K562 (cell line): Measurements from ENCODE around the gene SKOR1. TPM values are rescaled to one million over a fixed set of nuclear protein-coding genes. Genes with fewer than 3 reads are reported as not detected.
A peak's percentile ranks its signal among the peaks of the same experiment; 100 is the strongest.

ENCODE experiments used
- ARHGAP35 ChIP-seq: fragments of 450-650 bp; IDR thresholded peaks from 2 replicates; pipeline ENCODE4 v1.6.1; 2018; ENCODE audit not compliant: partially characterized antibody
- ARID1B ChIP-seq: fragments of 450-650 bp; IDR thresholded peaks from 2 replicates; pipeline ENCODE4 v1.6.1; 2016; ENCODE audit warnings: antibody characterized with exemption, mild to moderate bottlenecking, inconsistent platforms
- BRF1 ChIP-seq: IDR thresholded peaks from 3 replicates; pipeline ENCODE4 v1.6.1; 2011; ENCODE audit warnings: borderline replicate concordance, mild to moderate bottlenecking; ENCODE audit not compliant: insufficient read length; ENCODE audit errors: extremely low read depth
- DDX20 ChIP-seq: fragments of 450-650 bp; IDR thresholded peaks from 2 replicates; pipeline ENCODE4 v1.6.1; 2016; ENCODE audit warnings: missing genetic modification characterization, low read depth, mild to moderate bottlenecking, missing compliant biosample characterization, moderate library complexity
- ELK1 ChIP-seq: sonication (generic); formaldehyde crosslinking; IDR thresholded peaks from 2 replicates; pipeline ENCODE4 v1.8.1; 2022; ENCODE audit warnings: missing genetic modification reagents
- ELK3 ChIP-seq: fragments of 450-650 bp; formaldehyde crosslinking; IDR thresholded peaks from 2 replicates; pipeline ENCODE4 v1.4.0; 2020; ENCODE audit warnings: mild to moderate bottlenecking
- GTF3C2 ChIP-seq: IDR thresholded peaks from 3 replicates; pipeline ENCODE4 v1.6.1; 2011; ENCODE audit warnings: borderline replicate concordance, mild to moderate bottlenecking, moderate library complexity; ENCODE audit not compliant: insufficient read length; ENCODE audit errors: extremely low read depth
- HMG20A ChIP-seq: fragments of 450-650 bp; formaldehyde crosslinking; conservative IDR thresholded peaks from 2 replicates; pipeline ENCODE4 v1.4.0; 2020; ENCODE audit warnings: mild to moderate bottlenecking, mixed read lengths
- HNRNPL ChIP-seq: fragments of 200-400 bp; formaldehyde crosslinking; IDR thresholded peaks from 2 replicates; pipeline ENCODE4 v1.6.1; 2017; ENCODE audit warnings: low read depth, mild to moderate bottlenecking, low read length
- KDM5B ChIP-seq: fragments of 200-600 bp; sonication (generic); IDR thresholded peaks from 2 replicates; pipeline ENCODE4 v1.6.1; 2012; ENCODE audit warnings: low read depth, mild to moderate bottlenecking, moderate library complexity, low read length, control low read depth, inconsistent platforms; ENCODE audit not compliant: insufficient replicate concordance
- KLF13 ChIP-seq: fragments of 450-650 bp; IDR thresholded peaks from 2 replicates; pipeline ENCODE4 v1.6.1; 2016; ENCODE audit warnings: missing genetic modification characterization, low read depth, mild to moderate bottlenecking, missing compliant biosample characterization, moderate library complexity, borderline replicate concordance
- MAFK ChIP-seq: IDR thresholded peaks from 2 replicates; pipeline ENCODE4 v1.6.1; 2011; ENCODE audit warnings: low read length, improper control_type of control experiment
- MYBL2 ChIP-seq, 2 experiments: fragments of 450-650 bp in 1 of 2; sonication (generic) in 1 of 2; formaldehyde crosslinking in 1 of 2; IDR thresholded peaks; 2 replicates each; pipeline versions ENCODE4 v1.6.1 to v1.8.1; 2017 to 2022; ENCODE audit warnings: borderline replicate concordance in 1 of 2, inconsistent platforms in 1 of 2, low read depth in 1 of 2, mild to moderate bottlenecking in 1 of 2, missing genetic modification reagents in 1 of 2, moderate library complexity in 1 of 2
- NFE2 ChIP-seq: IDR thresholded peaks from 2 replicates; pipeline ENCODE4 v1.6.1; 2014; ENCODE audit warnings: antibody characterized with exemption, low read depth
- PHF8 ChIP-seq: fragments of 200-600 bp; sonication (generic); IDR thresholded peaks from 2 replicates; pipeline ENCODE4 v1.6.1; 2012; ENCODE audit warnings: mixed run types, mild to moderate bottlenecking, inconsistent platforms, low read length, moderate library complexity, borderline replicate concordance
- PHTF2 ChIP-seq: fragments of 250-450 bp; sonication (Bioruptor Pico); IDR thresholded peaks from 2 replicates; pipeline ENCODE4 v1.5.0; 2021; ENCODE audit warnings: mild to moderate bottlenecking
- RB1 ChIP-seq: fragments of 450-650 bp; IDR thresholded peaks from 2 replicates; pipeline ENCODE4 v1.6.1; 2017; ENCODE audit warnings: low read depth, mild to moderate bottlenecking
- THRAP3 ChIP-seq: fragments of 450-650 bp; IDR thresholded peaks from 2 replicates; pipeline ENCODE4 v1.6.1; 2016; ENCODE audit warnings: mild to moderate bottlenecking, inconsistent platforms, borderline replicate concordance
- ZFP1 ChIP-seq: fragments of 450-650 bp; formaldehyde crosslinking; IDR thresholded peaks from 2 replicates; pipeline ENCODE4 v1.4.0; 2020; ENCODE audit warnings: mild to moderate bottlenecking, mixed read lengths
- ZFPM2 ChIP-seq: fragments of 250-450 bp; sonication (Bioruptor Pico); IDR thresholded peaks from 2 replicates; pipeline ENCODE4 v1.5.1; 2022; ENCODE audit warnings: mild to moderate bottlenecking
- ZNF280A ChIP-seq: fragments of 450-650 bp; IDR thresholded peaks from 2 replicates; pipeline ENCODE4 v1.6.1; 2018; ENCODE audit warnings: mild to moderate bottlenecking, low read depth; ENCODE audit not compliant: partially characterized antibody
- ZNF41 ChIP-seq: fragments of 250-450 bp; sonication (Bioruptor Pico); conservative IDR thresholded peaks from 2 replicates; pipeline ENCODE4 v1.4.0; 2020; ENCODE audit warnings: mild to moderate bottlenecking
- polyA plus RNA-seq, 8 experiments: library from polyadenylated mRNA; depleted of rRNA in 4 of 8; stranded (reverse) in 5 of 8; unstranded in 3 of 8; fragments of >200 nt; fragmentation: Nextera tagmentation in 2 of 8; fragmentation: Illumina TruSeq in 1 of 8; extraction: Ambion mirVana in 2 of 8; extraction: Trizol in 1 of 8; gene quantifications; 2 replicates each; pipeline versions ENCODE4 v1.2.1 to v1.2.3, GENCODE V29; 2011 to 2014; ENCODE audit warnings: inconsistent platforms in 1 of 8, missing spikeins in 1 of 8
- total RNA-seq, 7 experiments: library from RNA; depleted of rRNA in 6 of 7; stranded (reverse); fragments of >200 nt in 6 of 7; fragmentation: Illumina TruSeq in 2 of 7; extraction: Trizol in 2 of 7; gene quantifications; 2 replicates each; pipeline versions ENCODE4 v1.2.1 to v1.2.3, GENCODE V29; 2011 to 2021; ENCODE audit warnings: low replicate concordance in 1 of 7

SKOR1 gene
- total and polyA plus RNA-seq, 9 of the 15 experiments (the other 6 are each of a cell fraction or from before 2014, with no cell fraction given) = 0.04 to 0.41 (median 0.09) TPM; not detected in 3

GRCh38 chr15:67863442-67863987, 38.2 kb downstream of the SKOR1 start (continued):
- no peak for TF ChIP-seq DDX20 (tag)
- peak; percentile 94 for TF ChIP-seq RB1
- no peak for TF ChIP-seq ZFPM2 (CRISPR knock-in tag)
- no peak for TF ChIP-seq ZNF280A
- TF ChIP-seq PHF8 = peak; percentile 27; the same call in 1 of the 2 replicates
- TF ChIP-seq ARID1B = peak; percentile 20; the same call in 1 of the 2 replicates
- no peak for TF ChIP-seq ZNF41
- TF ChIP-seq ELK3 = no peak
- TF ChIP-seq ZFP1 (CRISPR knock-in tag) = no peak
- TF ChIP-seq HNRNPL = no peak
- TF ChIP-seq HMG20A (CRISPR knock-in tag) = no peak
- TF ChIP-seq GTF3C2 = no peak
- no peak for TF ChIP-seq MYBL2 (IDR thresholded peaks at IDR 0.05; ENCODE audit: low read depth)
- TF ChIP-seq MYBL2 (CRISPR knock-in tag; IDR thresholded peaks at IDR 0.05; ENCODE audit: borderline replicate concordance) = no peak
- no peak for TF ChIP-seq KLF13 (tag)
- TF ChIP-seq KDM5B = no peak
- no peak for TF ChIP-seq THRAP3
- no peak for TF ChIP-seq ELK1 (CRISPR knock-in tag)
- TF ChIP-seq PHTF2 = no peak
- no peak for TF ChIP-seq BRF1
- TF ChIP-seq ARHGAP35 = no peak
- no peak for TF ChIP-seq NFE2
- no peak for TF ChIP-seq MAFK
